ENCODE data around the gene ATE1. TPM values are rescaled to one million over a fixed set of nuclear protein-coding genes. Genes with fewer than 3 reads are reported as not detected.
"Not testable (repeated sequence)": the region's sequence is repeated elsewhere in the genome, so short reads cannot be mapped to it uniquely, and the experiment has no call there.

ATE1 gene
- total RNA-seq, 2 experiments from 2014 or later = 22.1 to 22.9 TPM

GRCh38 chr10:121926671-121927317 is 1.0 kb downstream of the ATE1 start:
- no peaks in the 10 kb centered on the region for H3K9me3 Mint-ChIP-seq
- peaks cover 14% of the 10 kb centered on the region for H3K36me3 Mint-ChIP-seq (ENCODE audit: low read depth)
- DNase-seq = peak; percentile 34
- H3K4me3 Mint-ChIP-seq = peak overlapping the region; percentile 81
- peaks cover 30% of the 10 kb centered on the region for H3K4me1 Mint-ChIP-seq
- no peaks in the 10 kb centered on the region for H3K27me3 Mint-ChIP-seq
- ChIA-PET POLR2A (interaction anchor here (1.2 to 3.4 kb wide), 3 partner anchors 45 to 75 kb away, joined by 4 to 26 read pairs (median 8); partner anchors contain the start of gene NSMCE4A), CTCF (no interaction called here)
- H3K27ac Mint-ChIP-seq = peak overlapping the region; percentile 88

GRCh38 chr10:121926157-121926556 is 1.7 kb downstream of the ATE1 start:
- CTCF ChIA-PET = interaction anchor here (1.4 kb wide), 1 partner anchor 25 kb away, joined by 5 read pairs; no protein-coding TSS in a partner anchor
- Mint-ChIP-seq H3K36me3 (ENCODE audit: low read depth) (peaks cover 14% of the 10 kb centered on the region), H3K27ac (peak overlapping the region; percentile 10), H3K4me1 (peaks cover 30% of the 10 kb centered on the region), H3K9me3 (no peaks in the 10 kb centered on the region), H3K4me3 (no peak overlapping the region), H3K27me3 (no peaks in the 10 kb centered on the region)
- POLR2A ChIA-PET = no interaction called here
- no peak for DNase-seq

GRCh38 chr10:121921238-121921931 is 6.4 kb downstream of the ATE1 start:
- H3K9me3 Mint-ChIP-seq = peaks cover 2% of the 10 kb centered on the region
- ChIA-PET POLR2A (interaction anchor here (0.9 kb wide), 1 partner anchor 28 kb away, joined by 3 read pairs; no protein-coding TSS in a partner anchor), CTCF (interaction anchor here (0.6 to 2.6 kb wide), 2 partner anchors 21 to 74 kb away, joined by 5 to 7 read pairs; no protein-coding TSS in a partner anchor)
- H3K36me3 Mint-ChIP-seq (ENCODE audit: low read depth) = peaks cover 26% of the 10 kb centered on the region
- no peak overlapping the region for H3K4me3 Mint-ChIP-seq
- H3K27ac Mint-ChIP-seq = no peak overlapping the region
- H3K4me1 Mint-ChIP-seq = peaks cover 11% of the 10 kb centered on the region
- no peaks in the 10 kb centered on the region for H3K27me3 Mint-ChIP-seq
- no peak for DNase-seq

- ChIA-PET CTCF (interaction anchor here (1.5 kb wide), 1 partner anchor 19 kb away, joined by 4 read pairs; no protein-coding TSS in a partner anchor), POLR2A (no interaction called here)
- Mint-ChIP-seq H3K27me3 (no peaks in the 10 kb centered on the region), H3K4me3 (no peak overlapping the region), H3K36me3 (ENCODE audit: low read depth) (peaks cover 28% of the 10 kb centered on the region), H3K27ac (no peak overlapping the region), H3K4me1 (peaks cover 5% of the 10 kb centered on the region), H3K9me3 (peaks cover 2% of the 10 kb centered on the region)
- no peak for DNase-seq
These were observed 8.2 kb downstream of the ATE1 start for GRCh38 chr10:121919666-121920065.

GRCh38 chr10:121918800-121919199 is 9.0 kb downstream of the ATE1 start:
- H3K27me3 Mint-ChIP-seq, H3K4me3 Mint-ChIP-seq, H3K27ac Mint-ChIP-seq, H3K9me3 Mint-ChIP-seq, POLR2A ChIA-PET, H3K4me1 Mint-ChIP-seq, DNase-seq: not testable (repeated sequence)
- peaks cover 29% of the 10 kb centered on the region for H3K36me3 Mint-ChIP-seq (ENCODE audit: low read depth)
- CTCF ChIA-PET = interaction anchor here (1.5 kb wide), 1 partner anchor 18 kb away, joined by 4 read pairs; no protein-coding TSS in a partner anchor

GRCh38 chr10:121914661-121915060 is 13.2 kb downstream of the ATE1 start:
- H3K9me3 Mint-ChIP-seq = peaks cover 2% of the 10 kb centered on the region

GRCh38 chr10:121911421-121911697 is 16.5 kb downstream of the ATE1 start:
- ChIA-PET CTCF (interaction anchor here (0.6 to 1.2 kb wide), 2 partner anchors 11 to 27 kb away, joined by 3 to 4 read pairs; no protein-coding TSS in a partner anchor), POLR2A (no interaction called here)
- Mint-ChIP-seq H3K9me3 (no peaks in the 10 kb centered on the region), H3K4me3 (no peak overlapping the region), H3K27me3 (no peaks in the 10 kb centered on the region), H3K36me3 (ENCODE audit: low read depth) (peaks cover 22% of the 10 kb centered on the region), H3K27ac (no peak overlapping the region), H3K4me1 (peaks cover 5% of the 10 kb centered on the region)
- no peak for DNase-seq

More at GRCh38 chr10:121914661-121915060, 13.2 kb downstream of the ATE1 start:
- H3K4me3 Mint-ChIP-seq = no peak overlapping the region
- POLR2A ChIA-PET = no interaction called here
- no peak for DNase-seq
- H3K4me1 Mint-ChIP-seq = peaks cover 11% of the 10 kb centered on the region
- CTCF ChIA-PET = no interaction called here
- no peak overlapping the region for H3K27ac Mint-ChIP-seq
- H3K36me3 Mint-ChIP-seq (ENCODE audit: low read depth) = peaks cover 34% of the 10 kb centered on the region
- H3K27me3 Mint-ChIP-seq = no peaks in the 10 kb centered on the region

- Mint-ChIP-seq H3K4me1 (peaks cover 5% of the 10 kb centered on the region), H3K27ac (no peak overlapping the region), H3K36me3 (ENCODE audit: low read depth) (peaks cover 22% of the 10 kb centered on the region), H3K4me3 (no peak overlapping the region), H3K9me3 (no peaks in the 10 kb centered on the region), H3K27me3 (no peaks in the 10 kb centered on the region)
- ChIA-PET CTCF (interaction anchor here (0.6 to 1.2 kb wide), 2 partner anchors 10 to 26 kb away, joined by 3 to 4 read pairs; no protein-coding TSS in a partner anchor), POLR2A (no interaction called here)
- no peak for DNase-seq
These were observed 17.0 kb downstream of the ATE1 start for GRCh38 chr10:121910673-121911420.

GRCh38 chr10:121904888-121905287 is 22.9 kb downstream of the ATE1 start:
- no peak for DNase-seq
- H3K4me3 Mint-ChIP-seq = no peak overlapping the region
- peaks cover 9% of the 10 kb centered on the region for H3K36me3 Mint-ChIP-seq (ENCODE audit: low read depth)
- H3K9me3 Mint-ChIP-seq = no peaks in the 10 kb centered on the region
- peaks cover 3% of the 10 kb centered on the region for H3K4me1 Mint-ChIP-seq
- no peaks in the 10 kb centered on the region for H3K27me3 Mint-ChIP-seq
- no peak overlapping the region for H3K27ac Mint-ChIP-seq
- POLR2A ChIA-PET = no interaction called here
- CTCF ChIA-PET = interaction anchor here (0.7 kb wide), 2 partner anchors 32 to 78 kb away, joined by 4 read pairs; no protein-coding TSS in a partner anchor

GRCh38 chr10:121900443-121901174 is 27.2 kb downstream of the ATE1 start:
- DNase-seq = no peak
- H3K27me3 Mint-ChIP-seq = no peaks in the 10 kb centered on the region
- ChIA-PET POLR2A (no interaction called here), CTCF (interaction anchor here (0.8 to 2.8 kb wide), 15 partner anchors 9 to 952 kb away, joined by 3 to 15 read pairs (median 4); no protein-coding TSS in a partner anchor)
- no peak overlapping the region for H3K4me3 Mint-ChIP-seq
- H3K27ac Mint-ChIP-seq = no peak overlapping the region
- peaks cover 3% of the 10 kb centered on the region for H3K4me1 Mint-ChIP-seq
- H3K36me3 Mint-ChIP-seq (ENCODE audit: low read depth) = peaks cover 14% of the 10 kb centered on the region
- H3K9me3 Mint-ChIP-seq = no peaks in the 10 kb centered on the region

GRCh38 chr10:121899727-121900126 is 28.1 kb downstream of the ATE1 start:
- no peaks in the 10 kb centered on the region for H3K9me3 Mint-ChIP-seq
- CTCF ChIA-PET = interaction anchor here (1.7 to 2.8 kb wide), 4 partner anchors 12 to 951 kb away, joined by 4 to 15 read pairs (median 11); no protein-coding TSS in a partner anchor
- no peak for DNase-seq
- H3K4me1 Mint-ChIP-seq = peaks cover 3% of the 10 kb centered on the region
- no peak overlapping the region for H3K4me3 Mint-ChIP-seq
- POLR2A ChIA-PET = no interaction called here
- no peaks in the 10 kb centered on the region for H3K27me3 Mint-ChIP-seq
- no peak overlapping the region for H3K27ac Mint-ChIP-seq
- peaks cover 14% of the 10 kb centered on the region for H3K36me3 Mint-ChIP-seq (ENCODE audit: low read depth)

- no peaks in the 10 kb centered on the region for H3K27me3 Mint-ChIP-seq
- peaks cover 3% of the 10 kb centered on the region for H3K36me3 Mint-ChIP-seq (ENCODE audit: low read depth)
- no peaks in the 10 kb centered on the region for H3K4me1 Mint-ChIP-seq
- DNase-seq = no peak
- CTCF ChIA-PET = no interaction called here
- POLR2A ChIA-PET = no interaction called here
- H3K4me3 Mint-ChIP-seq = no peak overlapping the region
- H3K27ac Mint-ChIP-seq = no peak overlapping the region
- no peaks in the 10 kb centered on the region for H3K9me3 Mint-ChIP-seq
These were observed 36.7 kb downstream of the ATE1 start for GRCh38 chr10:121891103-121891502.

Measured in activated CD4-positive, alpha-beta memory T cell treated with anti-CD3 and anti-CD28 coated beads, Interleukin-2, amount 10 ng/mL, durations not matched to agents 7 days and 5 days (primary cell).